GM19043 (cell line): Measurements from ENCODE around the gene EVI2A.
"Not testable (repeated sequence)": the region's sequence is repeated elsewhere in the genome, so short reads cannot be mapped to it uniquely, and the experiment has no call there.

Source experiments
- ATAC-seq: cut with Tn5 transposase; IDR thresholded peaks from one replicate; pipeline ENCODE4 v1.9.1; 2021; ENCODE audit warnings: low read depth; ENCODE audit not compliant: unreplicated experiment

EVI2A gene, protein sequence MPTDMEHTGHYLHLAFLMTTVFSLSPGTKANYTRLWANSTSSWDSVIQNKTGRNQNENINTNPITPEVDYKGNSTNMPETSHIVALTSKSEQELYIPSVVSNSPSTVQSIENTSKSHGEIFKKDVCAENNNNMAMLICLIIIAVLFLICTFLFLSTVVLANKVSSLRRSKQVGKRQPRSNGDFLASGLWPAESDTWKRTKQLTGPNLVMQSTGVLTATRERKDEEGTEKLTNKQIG

DNA sequence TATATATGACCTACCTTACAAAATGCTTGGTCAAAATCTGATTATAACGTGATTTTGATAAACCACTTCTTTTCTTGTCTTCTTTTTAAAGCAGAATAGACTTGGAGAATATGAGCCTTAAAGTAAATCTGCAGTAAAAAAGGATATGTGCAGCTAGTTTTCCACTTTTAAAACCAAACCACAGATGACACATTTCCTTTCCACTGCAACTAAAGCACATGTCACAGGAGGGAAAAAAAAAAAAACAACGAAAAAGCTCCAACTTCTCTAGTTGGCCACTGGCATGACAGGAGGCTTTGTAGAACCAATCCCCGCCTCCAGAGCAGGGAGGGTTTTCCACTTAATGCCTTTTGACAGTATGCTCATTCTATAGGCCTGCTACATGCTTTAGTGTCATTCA lies at the start of gene EVI2A:
EVI2A (minus strand) TSS at position 142 of the 400 bp plus-strand sequence. CDS start 2,609 bp downstream, outside the sequence.
- no peak for ATAC-seq

DNA sequence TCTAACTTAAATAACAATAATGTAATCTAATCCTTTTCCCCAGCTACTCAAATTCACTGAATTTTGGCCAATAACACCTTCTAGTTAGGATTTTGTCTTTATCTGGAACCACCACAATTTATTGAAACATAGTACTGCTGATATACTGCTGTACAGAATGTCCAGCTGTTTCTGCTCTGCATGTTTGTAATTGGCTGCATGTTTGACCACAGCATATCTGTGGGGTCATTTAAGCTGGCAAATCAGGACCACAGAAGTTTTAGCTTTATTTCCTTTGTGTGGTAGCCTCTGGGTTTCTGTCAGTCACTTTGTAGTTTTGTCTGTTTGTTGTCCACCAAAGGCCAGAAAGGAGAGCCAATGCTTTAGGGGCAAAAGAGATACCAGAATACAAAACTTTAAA lies 47.8 kb upstream of the EVI2A start:
- no peak for ATAC-seq

DNA sequence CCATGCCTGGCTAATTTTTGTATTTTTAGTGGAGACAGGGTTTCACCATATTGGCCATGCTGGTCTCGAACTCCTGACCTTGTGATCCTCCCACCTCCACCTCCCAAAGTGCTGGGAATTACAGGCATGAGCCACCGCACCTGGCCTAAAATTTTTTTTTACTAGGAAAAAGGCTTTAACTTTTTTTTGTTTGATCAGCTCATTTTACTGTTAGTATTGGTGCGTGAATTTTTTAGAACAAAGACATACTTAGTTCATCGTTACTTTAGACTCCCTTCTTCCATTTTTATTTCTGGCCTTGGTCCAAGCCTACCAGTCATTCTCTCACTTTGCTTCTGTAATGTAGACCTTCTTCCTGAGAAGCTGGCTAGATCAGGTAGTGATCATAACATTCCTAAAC lies 44.7 kb upstream of the EVI2A start:
- no peak for ATAC-seq

DNA sequence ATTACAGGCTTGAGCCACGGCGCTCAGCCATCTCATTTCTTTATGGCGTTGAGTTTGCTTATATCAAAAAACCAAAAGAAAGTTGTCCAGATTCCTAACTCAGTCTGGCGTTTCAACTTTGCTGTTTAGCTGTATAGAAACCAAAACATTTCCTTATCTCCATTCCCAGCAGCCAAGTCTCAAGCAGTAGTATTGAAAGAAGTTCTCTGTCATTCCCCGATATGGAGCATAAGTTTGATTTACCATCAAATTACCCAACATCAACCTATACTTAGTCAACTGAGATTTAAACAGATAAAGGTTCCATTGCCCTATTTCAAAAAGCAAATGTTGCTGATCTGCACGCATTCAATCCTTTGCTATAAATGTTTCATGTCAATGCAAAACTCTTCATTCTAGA lies 42.6 kb upstream of the EVI2A start:
- no peak for ATAC-seq

DNA sequence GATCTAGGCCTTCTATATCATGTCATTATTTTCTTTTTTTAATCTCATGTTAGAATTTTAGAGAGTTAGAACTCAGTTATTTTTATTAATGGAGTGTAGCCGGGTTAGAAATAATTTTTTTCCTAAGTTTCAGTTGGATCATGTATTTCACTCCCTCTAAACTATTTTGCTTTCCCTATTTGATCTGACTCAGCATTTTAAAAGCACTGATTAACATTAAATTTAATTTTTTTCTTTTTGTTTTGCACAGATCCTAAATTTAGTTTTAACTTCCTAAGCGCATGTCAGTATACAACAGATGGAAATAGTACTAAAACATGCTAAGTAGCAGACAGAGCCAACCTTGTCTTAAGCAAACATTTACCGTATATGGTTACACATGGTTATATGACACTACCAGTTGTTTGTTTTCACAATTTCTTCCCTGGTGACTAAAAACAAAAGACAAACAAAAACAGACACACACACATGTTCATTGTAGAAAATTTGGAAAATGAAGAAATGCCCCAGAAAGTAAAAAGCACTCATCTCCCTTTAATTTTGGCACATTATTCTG lies 36.5 kb upstream of the EVI2A start:
- ATAC-seq: no peak

DNA sequence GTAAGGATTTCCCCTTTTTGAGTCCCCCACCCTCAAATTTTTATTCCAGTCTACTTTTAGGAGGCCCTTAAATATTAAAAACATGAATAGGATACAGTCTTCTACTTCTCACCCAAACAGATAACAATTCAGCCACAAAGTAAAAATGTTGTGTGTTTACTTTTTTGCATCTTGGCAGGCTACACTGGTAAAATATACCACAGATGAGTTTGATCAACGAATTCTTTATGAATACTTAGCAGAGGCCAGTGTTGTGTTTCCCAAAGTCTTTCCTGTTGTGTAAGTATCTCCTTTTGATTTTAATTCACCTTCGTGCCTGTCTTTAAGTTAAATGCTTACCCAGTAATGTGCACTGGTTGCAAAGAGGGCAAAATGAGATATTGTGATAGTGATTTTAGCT lies 35.7 kb upstream of the EVI2A start:
- no peak for ATAC-seq

DNA sequence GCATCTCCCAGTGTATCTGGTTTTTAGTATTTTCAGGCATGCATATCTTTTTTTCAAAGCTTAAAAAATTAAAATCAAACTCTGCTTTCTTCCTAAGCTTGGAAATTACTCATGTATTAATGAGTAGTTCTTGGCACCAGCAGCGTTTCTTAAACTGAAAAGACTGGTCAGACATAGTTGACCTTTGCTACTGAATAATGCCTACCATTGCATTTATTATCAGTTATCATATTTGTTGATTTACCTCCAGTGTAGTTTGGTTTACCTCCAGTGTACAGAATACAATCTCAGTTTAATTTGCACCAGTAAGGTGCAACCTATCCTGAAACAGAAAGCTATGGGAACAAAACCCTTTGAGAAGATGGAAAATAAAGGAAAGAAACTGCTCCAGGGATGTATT lies 34.5 kb upstream of the EVI2A start:
- no peak for ATAC-seq

DNA sequence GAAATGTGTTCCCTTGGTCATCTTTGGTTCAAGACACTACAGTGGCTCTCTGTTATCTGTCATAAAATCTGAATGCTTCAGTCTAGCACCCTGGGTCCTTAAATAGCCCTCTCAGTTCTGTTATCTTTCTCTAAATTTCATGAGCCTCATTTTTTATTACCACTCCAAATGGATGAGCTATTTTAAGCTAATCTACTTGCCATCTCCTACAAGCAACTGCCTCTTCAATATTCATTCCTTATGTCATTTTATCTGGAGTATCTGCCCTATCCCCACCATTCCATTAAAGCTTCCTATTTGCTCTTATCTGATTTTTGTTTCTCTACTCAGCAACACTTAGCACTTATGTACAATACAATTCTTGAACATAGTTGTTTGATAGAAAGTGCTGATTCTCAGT lies 28.0 kb upstream of the EVI2A start:
- no peak for ATAC-seq

DNA sequence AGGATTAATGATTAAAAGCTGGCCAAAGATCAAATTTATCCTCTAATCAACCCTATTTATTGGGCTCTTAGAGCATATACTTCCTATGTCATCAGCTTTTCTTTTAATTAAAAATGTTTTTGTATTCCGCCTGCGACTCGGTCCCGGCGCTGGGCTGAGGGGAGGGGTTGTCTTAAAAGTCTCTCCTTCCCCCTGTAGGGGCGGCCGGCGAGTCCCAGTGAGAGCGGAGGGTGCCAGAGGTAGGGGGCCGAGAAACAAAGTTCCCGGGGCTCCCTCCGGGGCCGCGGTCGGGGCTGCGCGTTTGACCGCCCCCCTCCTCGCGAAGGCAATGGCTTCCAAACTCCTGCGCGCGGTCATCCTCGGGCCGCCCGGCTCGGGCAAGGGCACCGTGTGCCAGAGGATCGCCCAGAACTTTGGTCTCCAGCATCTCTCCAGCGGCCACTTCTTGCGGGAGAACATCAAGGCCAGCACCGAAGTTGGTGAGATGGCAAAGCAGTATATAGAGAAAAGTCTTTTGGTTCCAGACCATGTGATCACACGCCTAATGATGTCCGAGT lies 23.8 kb upstream of the EVI2A start:
- not testable (repeated sequence) for ATAC-seq

DNA sequence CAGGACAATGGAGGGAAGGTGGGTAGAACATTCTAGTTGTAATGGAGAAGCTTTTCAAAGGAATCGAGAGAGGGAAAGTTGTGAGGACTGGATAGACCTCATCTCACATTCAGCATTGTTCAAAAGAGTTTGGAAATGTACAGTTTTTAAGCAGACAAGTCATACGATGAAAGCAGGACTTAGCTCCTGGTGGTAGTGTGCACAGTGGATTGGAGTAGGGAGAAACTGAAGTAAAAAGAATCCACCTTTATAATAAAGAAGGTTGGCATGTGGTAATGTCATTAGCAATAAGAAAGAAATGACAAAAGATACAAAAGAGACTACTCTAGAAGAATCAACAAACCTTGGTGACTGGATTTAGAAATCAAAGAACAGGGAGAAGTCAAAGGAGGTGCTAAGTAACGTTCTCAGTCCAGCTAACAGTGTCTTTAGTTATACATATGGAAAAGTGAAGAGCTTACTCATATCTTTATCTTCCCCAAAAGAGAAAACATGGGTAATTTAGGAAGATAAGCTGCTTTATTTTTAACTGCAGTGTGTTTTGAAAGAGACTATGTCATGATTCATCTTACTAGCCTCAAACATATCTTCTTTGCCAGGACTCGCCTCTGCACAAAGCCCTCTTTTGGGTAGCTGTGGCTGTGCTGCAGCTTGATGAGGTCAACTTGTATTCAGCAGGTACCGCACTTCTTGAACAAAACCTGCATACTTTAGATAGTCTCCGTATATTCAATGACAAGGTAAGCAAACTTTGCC lies 18.7 kb upstream of the EVI2A start:
- no peak for ATAC-seq

DNA sequence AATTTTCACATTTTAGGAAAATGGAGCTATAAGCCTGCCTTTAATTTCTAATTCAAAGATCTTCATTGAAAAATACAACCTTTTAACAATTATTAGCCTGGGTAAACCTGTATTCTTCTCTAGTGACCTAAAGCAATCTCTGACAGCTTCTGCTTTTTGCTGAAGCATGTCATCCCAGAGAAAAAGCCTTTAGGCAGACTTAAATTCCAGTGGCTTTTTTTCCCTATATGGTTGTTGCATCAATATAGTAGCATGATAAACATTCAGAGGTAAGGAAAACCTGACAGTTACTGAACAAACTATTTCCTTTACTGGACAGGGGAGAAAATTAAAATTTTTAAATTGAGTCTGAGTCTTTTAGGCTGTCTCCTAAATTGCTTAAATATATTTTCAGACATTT lies 7.8 kb upstream of the EVI2A start:
- no peak for ATAC-seq

DNA sequence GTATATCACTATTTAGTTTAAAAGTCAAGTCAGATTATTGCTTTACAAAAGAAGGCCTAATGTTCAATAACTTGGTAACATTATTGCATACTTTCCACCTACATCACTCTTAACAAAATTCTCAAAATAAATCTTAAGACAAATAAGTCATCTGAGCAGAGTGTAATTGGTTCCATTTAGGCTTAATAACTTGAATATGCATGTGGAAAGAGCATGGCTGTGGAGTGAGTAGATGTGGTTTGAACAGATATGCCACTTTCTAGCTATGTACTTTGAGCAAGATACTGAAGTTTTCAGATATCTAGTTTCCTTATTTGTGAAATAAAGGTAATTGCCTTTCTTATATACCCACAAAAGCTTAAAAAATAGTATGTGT lies 6.7 kb upstream of the EVI2A start:
- no peak for ATAC-seq

DNA sequence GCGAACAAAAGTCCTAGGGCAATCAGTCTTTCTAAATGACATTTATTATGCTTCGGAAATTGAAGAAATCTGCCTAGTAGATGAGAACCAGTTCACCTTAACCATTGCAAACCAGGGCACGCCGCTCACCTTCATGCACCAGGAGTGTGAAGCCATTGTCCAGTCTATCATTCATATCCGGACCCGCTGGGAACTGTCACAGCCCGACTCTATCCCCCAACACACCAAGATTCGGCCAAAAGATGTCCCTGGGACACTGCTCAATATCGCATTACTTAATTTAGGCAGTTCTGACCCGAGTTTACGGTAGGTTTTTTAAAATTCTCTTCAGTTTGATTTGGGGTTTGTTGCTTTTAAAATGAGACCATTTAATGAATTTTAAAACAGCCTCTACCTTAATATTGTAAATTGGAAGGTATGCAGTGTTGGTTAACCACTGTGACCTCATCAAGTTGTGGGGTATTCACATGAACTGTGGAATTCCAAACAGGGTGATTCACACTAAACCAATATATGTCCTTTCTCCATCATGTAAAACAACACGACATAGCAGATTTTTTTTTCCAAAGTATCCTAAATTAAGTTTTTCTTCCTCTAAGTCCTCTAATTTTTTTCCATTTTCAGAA lies 6.2 kb upstream of the EVI2A start:
- no peak for ATAC-seq

DNA sequence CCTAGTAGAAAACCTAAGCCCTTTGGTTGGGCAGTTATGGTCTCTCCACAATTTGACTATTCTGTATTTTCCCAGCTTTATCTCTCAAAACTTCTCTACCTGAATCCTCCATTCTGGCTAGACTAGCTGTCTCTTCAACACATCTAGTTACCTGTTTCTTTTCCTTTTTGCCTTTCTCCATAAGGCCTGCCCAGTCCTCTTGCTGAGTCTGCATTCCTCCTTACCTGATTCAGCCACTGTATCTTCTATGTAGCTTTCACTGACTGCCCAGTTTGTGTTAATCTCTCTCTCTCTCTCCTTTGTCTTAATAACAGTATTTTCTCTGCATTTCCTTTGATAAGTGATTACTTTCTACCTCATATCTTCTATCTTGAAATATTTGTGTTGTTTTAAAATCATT lies 2.1 kb upstream of the EVI2A start:
- ATAC-seq: no peak

DNA sequence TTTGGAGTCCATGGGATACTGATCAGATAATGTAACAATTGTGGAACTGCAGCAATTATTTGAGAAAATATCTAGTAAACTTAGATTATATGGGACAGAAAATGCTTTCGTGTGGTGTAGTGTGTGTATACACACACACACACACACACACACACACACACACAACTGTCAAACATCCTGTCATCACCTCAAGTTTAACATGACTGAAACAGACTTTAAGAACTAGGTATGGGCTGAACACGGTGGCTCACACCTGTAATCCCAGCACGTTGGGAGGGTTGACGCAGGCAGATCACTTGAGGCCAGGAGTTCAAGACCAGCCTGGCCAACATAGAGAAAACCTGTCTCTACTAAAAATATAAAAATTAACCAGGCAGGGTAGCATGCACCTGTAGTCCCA lies 544 bp upstream of the EVI2A start:
- ATAC-seq: no peak

DNA sequence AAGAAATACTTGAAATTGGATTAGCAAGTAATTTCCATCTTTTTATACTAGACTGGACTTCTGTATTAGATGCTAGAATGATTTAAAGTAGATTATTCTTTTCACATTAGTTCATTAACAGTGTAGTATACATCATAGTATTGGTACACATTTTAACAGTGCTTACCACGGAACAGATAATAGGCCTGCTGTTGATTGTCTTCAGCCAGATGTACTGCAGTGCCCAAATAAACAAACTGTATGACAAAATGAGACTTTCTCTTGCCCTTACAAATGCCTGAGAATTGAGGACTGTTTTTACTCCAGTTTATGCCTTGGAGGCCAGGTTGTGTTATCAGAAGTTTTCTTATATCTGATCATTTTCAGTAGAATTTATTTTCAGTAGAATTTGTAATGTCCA lies 631 bp downstream of the EVI2A start:
- ATAC-seq: no peak

DNA sequence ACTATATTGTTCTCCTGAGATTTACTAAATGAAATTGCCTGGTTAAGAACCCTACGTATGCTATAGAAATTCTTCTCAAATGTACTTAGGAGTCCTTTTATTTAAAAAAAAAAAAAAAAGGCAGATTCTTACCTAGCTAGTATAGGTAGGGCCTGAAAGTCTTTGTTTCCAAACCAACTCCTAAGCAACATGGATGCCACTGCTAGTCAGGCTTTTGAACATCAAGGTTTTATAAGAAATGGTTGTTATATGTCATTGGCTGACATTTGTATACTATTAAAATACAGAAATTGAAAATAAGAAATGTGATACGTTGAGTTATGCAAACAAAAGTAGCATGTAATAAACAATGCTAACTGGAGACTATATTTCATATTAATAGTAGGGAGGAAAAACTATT lies 1.2 kb downstream of the EVI2A start:
- ATAC-seq: no peak

DNA sequence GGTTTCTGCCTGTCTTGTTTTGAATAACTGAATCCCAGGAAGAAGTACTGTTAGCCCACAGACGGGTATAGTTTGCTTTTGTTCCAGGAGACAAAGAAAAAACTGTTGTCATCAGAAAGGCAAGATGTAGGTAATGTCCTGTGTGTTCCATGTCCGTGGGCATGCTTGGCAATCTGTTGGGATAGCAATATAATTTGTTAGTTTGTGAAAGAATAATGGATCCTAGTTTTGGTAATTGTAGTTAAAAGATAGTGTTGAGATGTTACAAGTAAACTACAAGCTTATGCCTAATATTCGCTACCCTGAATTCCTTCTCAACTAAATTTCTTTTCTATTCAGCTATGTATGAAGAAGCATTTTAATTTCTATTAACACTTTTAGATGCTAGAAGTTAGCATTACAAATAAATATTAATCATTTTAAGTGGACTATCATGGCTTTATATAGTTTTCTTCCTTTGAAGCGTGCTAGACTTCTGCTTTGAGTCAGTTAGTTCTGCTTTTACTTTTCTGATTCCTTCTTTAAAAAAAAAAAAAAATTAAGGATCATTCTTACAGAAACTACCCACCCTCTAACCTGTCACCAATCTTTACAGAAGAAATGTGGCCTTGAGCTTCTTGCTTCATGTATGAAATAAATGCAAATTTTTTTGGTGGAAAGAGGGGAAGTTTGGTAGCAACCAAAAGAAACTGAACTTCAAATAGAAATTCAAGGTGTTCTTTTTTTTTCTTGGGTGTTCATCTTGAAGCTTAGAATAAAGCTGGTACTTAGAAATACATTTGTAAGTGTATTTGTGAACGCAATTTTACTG lies 2.4 kb downstream of the EVI2A start:
- ATAC-seq: no peak

DNA sequence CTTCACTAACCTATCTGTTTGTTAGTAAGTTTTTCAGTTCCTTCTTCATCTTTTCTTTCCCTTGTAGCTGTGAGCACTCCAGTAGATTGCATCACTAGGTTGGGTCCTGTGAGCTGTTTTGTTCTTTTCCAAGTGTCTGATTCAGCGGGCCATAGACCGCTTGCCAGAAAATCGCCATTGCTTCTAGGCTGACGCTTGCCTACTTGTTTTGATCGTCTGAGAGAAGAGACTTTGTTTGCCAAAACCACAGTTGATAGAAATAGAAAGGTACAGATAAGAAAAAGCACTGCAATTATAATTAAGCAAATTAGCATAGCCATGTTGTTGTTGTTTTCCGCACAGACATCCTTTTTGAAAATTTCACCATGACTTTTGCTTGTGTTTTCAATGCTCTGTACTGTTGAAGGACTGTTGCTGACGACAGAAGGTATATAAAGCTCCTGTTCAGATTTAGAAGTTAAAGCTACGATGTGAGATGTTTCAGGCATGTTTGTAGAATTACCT lies 3.1 kb downstream of the EVI2A start:
- ATAC-seq: no peak

DNA sequence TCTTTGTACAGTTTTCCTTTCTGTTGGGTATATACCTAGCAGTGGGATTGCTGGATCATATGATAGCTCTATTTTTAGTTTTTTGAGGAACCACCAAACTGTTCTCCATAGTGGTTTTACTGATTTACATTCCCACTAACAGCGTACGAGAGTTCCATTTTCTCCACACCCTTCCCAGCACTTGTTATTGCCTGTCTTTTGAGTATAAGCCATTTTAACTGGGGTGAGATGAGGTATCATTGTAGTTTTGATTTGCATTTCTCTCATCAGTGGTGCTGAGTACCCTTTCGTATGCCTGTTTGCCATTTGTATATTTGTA lies 6.7 kb downstream of the EVI2A start:
- ATAC-seq: no peak
